Endothelial cell of umbilical vein (primary cell): ENCODE data around the gene VTI1A. TPM values are rescaled to one million over a fixed set of nuclear protein-coding genes. Genes with fewer than 3 reads are reported as not detected.

Experiments used
- BruUV-seq: library from RNA; stranded (reverse); fragments of 400-500 nt; replicated peaks from 2 replicates; lab custom pipeline; 2021; lab: Mats Ljungman, UMichigan
- CTCF ChIA-PET: fragments of 300-600, 350-600 bp; sonication (Branson Sonifier 250); formaldehyde crosslinking; loops from one replicate; lab custom pipeline; 2021; ENCODE audit warnings: antibody characterized with exemption, inconsistent platforms; lab: Charles Lee
- POLR2A ChIA-PET: fragments of 300-600, 350-600 bp; sonication (Branson Sonifier 250); formaldehyde crosslinking; loops from one replicate; lab custom pipeline; 2021; ENCODE audit warnings: antibody characterized with exemption, inconsistent platforms; lab: Charles Lee
- DNase-seq: peaks from one replicate; pipeline ENCODE4 v3.0.0-alpha.2; 2011; ENCODE audit warnings: low read depth, low spot score
- FAIRE-seq: peaks from 2 replicates; lab custom pipeline; 2011; peaks lifted over from hg19 to GRCh38; lab: Jason Lieb, UNC
- H2AFZ ChIP-seq: 2 replicates; pipeline ENCODE4 v1.6.0; 2012; ENCODE audit warnings: low read depth, low read length, control low read depth, inconsistent platforms
- H3K27ac ChIP-seq: 2 replicates; pipeline ENCODE4 v1.5.1; 2011; ENCODE audit warnings: low read depth, mild to moderate bottlenecking, control low read depth, low read length, moderate library complexity; ENCODE audit not compliant: insufficient read depth
- H3K27me3 ChIP-seq, 2 experiments: 2 replicates each; pipeline versions ENCODE4 v1.6.0 to v1.6.1; 2011; ENCODE audit warnings: low read length in 2 of 2, mixed read lengths in 1 of 2; ENCODE audit not compliant: control insufficient read depth in 2 of 2, insufficient read depth in 2 of 2
- H3K36me3 ChIP-seq, 2 experiments: 2 replicates in 1 of 2; 3 replicates in 1 of 2; pipeline ENCODE4 v1.5.1; 2011; ENCODE audit warnings: low read length in 2 of 2, mild to moderate bottlenecking in 1 of 2, moderate library complexity in 1 of 2; ENCODE audit not compliant: control insufficient read depth in 2 of 2, insufficient read depth in 2 of 2; ENCODE audit errors: extremely low read depth in 1 of 2
- H3K4me1 ChIP-seq: 3 replicates; pipeline ENCODE4 v1.5.1; 2011; ENCODE audit warnings: mild to moderate bottlenecking, low read length; ENCODE audit not compliant: control insufficient read depth, insufficient read depth; ENCODE audit errors: extremely low read depth
- H3K4me2 ChIP-seq: 2 replicates; pipeline ENCODE4 v1.6.1; 2011; ENCODE audit warnings: low read length, control low read depth, mixed read lengths; ENCODE audit not compliant: insufficient read depth
- H3K4me3 ChIP-seq, 3 experiments: fragments of 200-600 bp in 1 of 3; sonication (generic), shearing (Covaris generic) in 1 of 3; replicated peaks in 1 of 3; 2 replicates each; pipeline ENCODE4 v1.5.1; 2011 to 2016; ENCODE audit warnings: control low read depth in 3 of 3, low read length in 3 of 3, mild to moderate bottlenecking in 2 of 3, inconsistent platforms in 1 of 3, low read depth in 1 of 3, moderate library complexity in 1 of 3; ENCODE audit not compliant: insufficient read depth in 1 of 3
- H3K79me2 ChIP-seq: 2 replicates; pipeline ENCODE4 v1.6.0; 2012; ENCODE audit warnings: low read length, inconsistent platforms; ENCODE audit not compliant: control insufficient read depth, insufficient read depth
- H3K9ac ChIP-seq: replicated peaks from 2 replicates; pipeline ENCODE3; 2011; ENCODE audit warnings: low read length, control low read depth; ENCODE audit not compliant: insufficient read depth; ENCODE audit errors: extremely low read depth
- H3K9me1 ChIP-seq: replicated peaks from 3 replicates; pipeline ENCODE4 v1.6.0; 2011; ENCODE audit warnings: mild to moderate bottlenecking, low read length; ENCODE audit not compliant: control insufficient read depth, insufficient read depth; ENCODE audit errors: extremely low read depth
- H3K9me3 ChIP-seq: replicated peaks from 2 replicates; pipeline ENCODE4 v1.5.1; 2012; ENCODE audit warnings: low read length, inconsistent platforms; ENCODE audit not compliant: control insufficient read depth, insufficient read depth
- H4K20me1 ChIP-seq: replicated peaks from 2 replicates; pipeline ENCODE3; 2011; ENCODE audit warnings: mild to moderate bottlenecking, low read length; ENCODE audit not compliant: control insufficient read depth, insufficient read depth; ENCODE audit errors: extremely low read depth
- CTCF ChIP-seq, 2 donors: IDR thresholded peaks; 1 replicate in 1 of 2; 2 replicates in 1 of 2; pipeline ENCODE4 v1.5.1; 2011; ENCODE audit warnings: low read length in 2 of 2, mild to moderate bottlenecking in 2 of 2, moderate library complexity in 2 of 2, control low read depth in 1 of 2, inconsistent platforms in 1 of 2, low read depth in 1 of 2; ENCODE audit not compliant: insufficient read depth in 1 of 2; ENCODE audit errors: extremely low read depth in 1 of 2
- EZH2 ChIP-seq: IDR thresholded peaks from 2 replicates; pipeline ENCODE4 v1.6.1; 2012; ENCODE audit warnings: borderline replicate concordance, low read depth, mild to moderate bottlenecking, moderate library complexity, low read length, inconsistent platforms; ENCODE audit not compliant: severe bottlenecking
- FOS ChIP-seq: IDR thresholded peaks from 2 replicates; pipeline ENCODE4 v1.6.1; 2011; ENCODE audit warnings: mild to moderate bottlenecking, low read length, moderate library complexity, borderline replicate concordance; ENCODE audit not compliant: insufficient read depth
- GATA2 ChIP-seq: IDR thresholded peaks from 2 replicates; pipeline ENCODE4 v1.7.0; 2011; ENCODE audit warnings: low read depth, mild to moderate bottlenecking, moderate library complexity, mixed read lengths, low read length; ENCODE audit not compliant: insufficient read length, insufficient read depth
- JUN ChIP-seq: IDR thresholded peaks from 2 replicates; pipeline ENCODE4 v1.6.1; 2011; ENCODE audit warnings: borderline replicate concordance, low read depth; ENCODE audit not compliant: insufficient read length, insufficient read depth
- MAX ChIP-seq: IDR thresholded peaks from 2 replicates; pipeline ENCODE4 v1.6.1; 2011; ENCODE audit not compliant: insufficient read depth, insufficient read length
- MYC ChIP-seq: IDR thresholded peaks from one replicate; pipeline ENCODE4 v1.6.1; 2011; ENCODE audit warnings: mild to moderate bottlenecking, low read depth, low read length
- POLR2A ChIP-seq: IDR thresholded peaks from 2 replicates; pipeline ENCODE4 v1.6.1; 2012; ENCODE audit warnings: low read depth, mild to moderate bottlenecking, control low read depth, low read length
- POLR2AphosphoS5 ChIP-seq: IDR thresholded peaks from 2 replicates; pipeline ENCODE4 v1.6.1; 2012; ENCODE audit warnings: low read depth, mild to moderate bottlenecking, control low read depth, low read length, moderate library complexity; ENCODE audit not compliant: insufficient read depth
- dilution Hi-C: fragments of 300-500 bp; cut with MboI; formaldehyde crosslinking; loops from one replicate; pipeline ENCODE4 v1.15.0; 2019; ENCODE audit warnings: low sequenced_read_pairs; ENCODE audit not compliant: extremely low pct_ligation_motif_present
- intact Hi-C: fragments of 100-400 bp; cut with micrococcal nuclease; formaldehyde crosslinking; loops from one replicate; pipeline ENCODE4 v1.10.0; 2022
- polyA plus RNA-seq, 4 experiments: library from polyadenylated mRNA; depleted of rRNA in 3 of 4; stranded (reverse) in 3 of 4; unstranded in 1 of 4; fragments of >200 nt; gene quantifications; 2 replicates each; pipeline versions ENCODE4 v1.2.1 to v1.2.3, GENCODE V29; 2011 to 2012; ENCODE audit warnings: missing spikeins in 1 of 4
- total RNA-seq: library from RNA; stranded (reverse); gene quantifications from 2 replicates; pipeline ENCODE4 v1.2.3, GENCODE V29; 2021

Gene VTI1A
- total and polyA plus RNA-seq, 2 donors (not counting 3 experiments of a cell fraction or from before 2014, with no cell fraction given), result 10.8 to 35.6 TPM

GRCh38 chr10:112832361-112832878 lies 385.4 kb downstream of the VTI1A start:
- dilution Hi-C loops, result no loop called here
- H3K9me1 ChIP-seq, result no peaks in the 10 kb centered on the region
- no peaks in the 10 kb centered on the region for H3K79me2 ChIP-seq
- H3K9me3 ChIP-seq, result no peaks in the 10 kb centered on the region
- no peak overlapping the region for H3K27ac ChIP-seq
- no peak overlapping the region for H2AFZ ChIP-seq
- BruUV-seq, result no TSS peak
- TF ChIP-seq MAX (no peak), EZH2 (no peak), GATA2 (no peak), POLR2AphosphoS5 (no peak), CTCF (IDR thresholded peaks at IDR 0.05; ENCODE audit: extremely low read depth in 1 of 2, insufficient read depth in 1 of 2, low read depth in 1 of 2, low read length in 2 of 2) (no peak), POLR2A (no peak), FOS (no peak), JUN (no peak), MYC (no peak)
- H3K9ac ChIP-seq, result no peak overlapping the region
- FAIRE-seq (no peak), DNase-seq (no peak)
- intact Hi-C loops, result no loop called here
- POLR2A ChIA-PET, result no interaction called here
- H4K20me1 ChIP-seq, result no peaks in the 10 kb centered on the region
- H3K4me3 ChIP-seq, result no peak overlapping the region
- CTCF ChIA-PET, result interaction anchor here (0.9 kb wide), 1 partner anchor 20 kb away, joined by 3 read pairs; no protein-coding TSS in a partner anchor
- no peaks in the 10 kb centered on the region for H3K27me3 ChIP-seq
- no peaks in the 10 kb centered on the region for H3K36me3 ChIP-seq
- H3K4me2 ChIP-seq, result no peak overlapping the region
- no peaks in the 10 kb centered on the region for H3K4me1 ChIP-seq
